Gastrocnemius medialis (tissue), 4 donors: ENCODE data around the gene MAML3.

Source experiments
- POLR2A ChIP-seq, 2 donors: fragments of 450-650 bp; IDR thresholded peaks; one replicate each; pipeline ENCODE4 v1.6.1; 2017; ENCODE audit warnings: antibody characterized with exemption in 2 of 2, mild to moderate bottlenecking in 2 of 2, moderate library complexity in 2 of 2
- TF ChIP-seq, protein P1 (sequence below), 5 experiments: fragments of 450-650 bp in 3 of 5; fragments of 200-600 bp in 2 of 5; sonication (generic) in 2 of 5; IDR thresholded peaks in 4 of 5; conservative IDR thresholded peaks in 1 of 5; 1 replicate in 4 of 5; 2 replicates in 1 of 5; pipeline ENCODE4 v1.5.1; 2016 to 2019; ENCODE audit warnings: antibody characterized with exemption in 5 of 5, mild to moderate bottlenecking in 3 of 5, moderate library complexity in 3 of 5

DNA sequence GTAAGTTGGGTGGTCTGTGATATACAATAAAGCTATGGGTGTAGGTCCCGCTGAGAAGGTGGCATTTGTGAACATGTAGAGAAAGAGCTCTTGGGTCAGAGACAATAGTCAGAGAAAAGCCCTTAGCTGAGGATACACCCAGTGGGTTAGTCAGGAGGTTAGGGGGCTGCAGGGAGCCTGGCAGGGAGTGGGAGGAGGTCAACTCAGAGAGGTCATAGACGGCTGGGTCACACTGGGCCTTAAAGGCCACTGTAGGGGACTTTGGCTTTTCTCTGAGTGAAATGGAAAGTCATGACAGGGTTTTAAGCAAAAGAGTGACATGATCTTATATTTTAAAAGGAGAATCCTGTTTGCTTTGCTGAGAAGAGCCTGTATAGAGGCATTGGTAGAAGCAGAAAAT lies 471.7 kb downstream of the MAML3 start:
- TF ChIP-seq, protein P1, sequence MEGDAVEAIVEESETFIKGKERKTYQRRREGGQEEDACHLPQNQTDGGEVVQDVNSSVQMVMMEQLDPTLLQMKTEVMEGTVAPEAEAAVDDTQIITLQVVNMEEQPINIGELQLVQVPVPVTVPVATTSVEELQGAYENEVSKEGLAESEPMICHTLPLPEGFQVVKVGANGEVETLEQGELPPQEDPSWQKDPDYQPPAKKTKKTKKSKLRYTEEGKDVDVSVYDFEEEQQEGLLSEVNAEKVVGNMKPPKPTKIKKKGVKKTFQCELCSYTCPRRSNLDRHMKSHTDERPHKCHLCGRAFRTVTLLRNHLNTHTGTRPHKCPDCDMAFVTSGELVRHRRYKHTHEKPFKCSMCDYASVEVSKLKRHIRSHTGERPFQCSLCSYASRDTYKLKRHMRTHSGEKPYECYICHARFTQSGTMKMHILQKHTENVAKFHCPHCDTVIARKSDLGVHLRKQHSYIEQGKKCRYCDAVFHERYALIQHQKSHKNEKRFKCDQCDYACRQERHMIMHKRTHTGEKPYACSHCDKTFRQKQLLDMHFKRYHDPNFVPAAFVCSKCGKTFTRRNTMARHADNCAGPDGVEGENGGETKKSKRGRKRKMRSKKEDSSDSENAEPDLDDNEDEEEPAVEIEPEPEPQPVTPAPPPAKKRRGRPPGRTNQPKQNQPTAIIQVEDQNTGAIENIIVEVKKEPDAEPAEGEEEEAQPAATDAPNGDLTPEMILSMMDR (IDR thresholded peaks at IDR 0.05 in 4 of 5, conservative IDR thresholded peaks at IDR 0.05 in 1 of 5) = no peak
- no peak for TF ChIP-seq POLR2A (IDR thresholded peaks at IDR 0.05)
